T-helper 17 cell (primary cell): ENCODE measurements around the gene PPP1R12C. TPM values are rescaled to one million over a fixed set of nuclear protein-coding genes. Genes with fewer than 3 reads are reported as not detected.

Experiments
- ATAC-seq: fragments of 150-1000 bp; cut with Tn5 transposase; 2 replicates; pipeline ENCODE4 v1.10.0; 2021; ENCODE audit warnings: mild to moderate bottlenecking, moderate library complexity
- DNase-seq, 3 donors: peaks; one replicate each; pipeline versions ENCODE4 v3.0.0 to v3.0.0-alpha.2; 2020 to 2021
- H3K9me3 ChIP-seq: one replicate; pipeline ENCODE4 v1.7.0; 2013; ENCODE audit warnings: low read length, mild to moderate bottlenecking; ENCODE audit not compliant: control insufficient read depth, poor library complexity, severe bottlenecking
- H3K27ac Mint-ChIP-seq: one replicate; pipeline ENCODE4 v1.8.0; 2022; ENCODE audit warnings: mild to moderate bottlenecking, moderate library complexity, mixed read lengths
- H3K27me3 Mint-ChIP-seq: one replicate; pipeline ENCODE4 v1.8.0; 2022; ENCODE audit warnings: mixed read lengths
- H3K36me3 Mint-ChIP-seq: one replicate; pipeline ENCODE4 v1.8.0; 2022; ENCODE audit warnings: low read depth, mixed read lengths
- H3K4me1 Mint-ChIP-seq: one replicate; pipeline ENCODE4 v1.8.0; 2022; ENCODE audit warnings: mild to moderate bottlenecking, mixed read lengths
- H3K4me3 Mint-ChIP-seq: one replicate; pipeline ENCODE4 v1.8.0; 2022; ENCODE audit warnings: mild to moderate bottlenecking, moderate library complexity, mixed read lengths
- total RNA-seq, 4 donors: library from RNA in 2 of 4; stranded (reverse) in 2 of 4; gene quantifications; one replicate each; pipeline ENCODE4 v1.2.3 and lab custom pipeline; 2022 to 2026

Gene PPP1R12C
- total RNA-seq, 2 donors from 2014 or later, result 133 to 173 TPM

GRCh38 chr19:55041627-55042343, 75.7 kb downstream of the PPP1R12C start:
- peak overlapping the region; percentile 74 for H3K4me3 Mint-ChIP-seq
- DNase-seq (no peak), ATAC-seq (peak; percentile 58)
- H3K27me3 Mint-ChIP-seq, result no peaks in the 10 kb centered on the region
- H3K27ac Mint-ChIP-seq, result no peak overlapping the region
- no peaks in the 10 kb centered on the region for H3K9me3 ChIP-seq
- peaks cover 15% of the 10 kb centered on the region for H3K4me1 Mint-ChIP-seq
- no peaks in the 10 kb centered on the region for H3K36me3 Mint-ChIP-seq

GRCh38 chr19:55041244-55041626, 76.2 kb downstream of the PPP1R12C start:
- DNase-seq (no peak), ATAC-seq (no peak)
- no peak overlapping the region for H3K27ac Mint-ChIP-seq
- no peaks in the 10 kb centered on the region for H3K36me3 Mint-ChIP-seq
- no peaks in the 10 kb centered on the region for H3K27me3 Mint-ChIP-seq
- H3K9me3 ChIP-seq, result no peaks in the 10 kb centered on the region
- peaks cover 15% of the 10 kb centered on the region for H3K4me1 Mint-ChIP-seq
- H3K4me3 Mint-ChIP-seq, result peak overlapping the region; percentile 74

Other genes starting within 250 kb of the PPP1R12C start
- 1 to 10 TPM in 1 of 2 donors, under 1 TPM in 1; 0.70 to 8.6 TPM for gene FCAR, start 243.4 kb downstream of the PPP1R12C start, total RNA-seq
- not detected for gene NCR1, start 211.5 kb downstream of the PPP1R12C start, total RNA-seq
- not detected for gene NLRP7, start 170.1 kb downstream of the PPP1R12C start, total RNA-seq
- gene NLRP2, start 151.3 kb downstream of the PPP1R12C start, total RNA-seq, result 1 to 10 TPM; 3.0 to 4.6 TPM
- gene GP6, start 79.4 kb downstream of the PPP1R12C start, total RNA-seq, result 10 to 100 TPM in 1 of 2 donors, 1 to 10 TPM in 1; 1.8 to 22.1 TPM
- gene RDH13, start 54.5 kb downstream of the PPP1R12C start, total RNA-seq, result 10 to 100 TPM; 11.3 to 12.9 TPM
- 1 to 10 TPM; 1.8 to 3.3 TPM for gene EPS8L1, start 41.8 kb downstream of the PPP1R12C start, total RNA-seq
- under 1 TPM in 1 of 2 donors, not detected in 1; 0.52 TPM for gene TNNT1, start 31.6 kb upstream of the PPP1R12C start, total RNA-seq
- not detected for gene TNNI3, start 40.1 kb upstream of the PPP1R12C start, total RNA-seq
- not detected for gene DNAAF3, start 49.0 kb upstream of the PPP1R12C start, total RNA-seq
- 1 to 10 TPM; 3.8 to 4.3 TPM for gene SYT5, start 62.7 kb upstream of the PPP1R12C start, total RNA-seq
- not detected for gene PTPRH, start 91.9 kb upstream of the PPP1R12C start, total RNA-seq
- 10 to 100 TPM; 12.4 to 12.8 TPM for gene TMEM86B, start 111.1 kb upstream of the PPP1R12C start, total RNA-seq
- gene PPP6R1, start 141.4 kb upstream of the PPP1R12C start, total RNA-seq, result 100 to 1,000 TPM; 183 to 186 TPM
- 10 to 100 TPM; 19.1 to 23.1 TPM for gene HSPBP1, start 162.5 kb upstream of the PPP1R12C start, total RNA-seq
- 1 to 10 TPM; 3.0 to 7.4 TPM for gene BRSK1, start 166.4 kb upstream of the PPP1R12C start, total RNA-seq
- gene TMEM150B, start 207.7 kb upstream of the PPP1R12C start, total RNA-seq, result under 1 TPM in 1 of 2 donors, not detected in 1; 0.75 TPM
- gene KMT5C, start 222.2 kb upstream of the PPP1R12C start, total RNA-seq, result 100 to 1,000 TPM in 1 of 2 donors, 10 to 100 TPM in 1; 66.6 to 103 TPM
- 1 to 10 TPM in 1 of 2 donors, under 1 TPM in 1; 0.62 to 1.4 TPM for gene COX6B2, start 237.1 kb upstream of the PPP1R12C start, total RNA-seq
- gene GARIN5B, start 245.6 kb upstream of the PPP1R12C start, total RNA-seq, result under 1 TPM in 1 of 2 donors, not detected in 1; 0.07 TPM